GM19467 (cell line): Measurements from ENCODE around the gene SSR2.
"Not testable (repeated sequence)": the region's sequence is repeated elsewhere in the genome, so short reads cannot be mapped to it uniquely, and the experiment has no call there.

Source experiments
- ATAC-seq: cut with Tn5 transposase; IDR thresholded peaks from one replicate; pipeline ENCODE4 v1.9.1; 2021; ENCODE audit warnings: mild to moderate bottlenecking, moderate library complexity; ENCODE audit not compliant: unreplicated experiment

SSR2 gene

GRCh38 chr1:155996166-155996565 lies 24.6 kb downstream of the SSR2 start:
- ATAC-seq = no peak

GRCh38 chr1:155993595-155993994 lies 27.2 kb downstream of the SSR2 start:
- no peak for ATAC-seq

GRCh38 chr1:155990005-155990739 lies 30.6 kb downstream of the SSR2 start:
- no peak for ATAC-seq

GRCh38 chr1:155989242-155990004 lies 31.3 kb downstream of the SSR2 start:
- no peak for ATAC-seq

- ATAC-seq = not testable (repeated sequence)
Observed at GRCh38 chr1:155984903-155985645, 35.7 kb downstream of the SSR2 start.

- no peak for ATAC-seq
Observed at GRCh38 chr1:155984341-155984740, 36.4 kb downstream of the SSR2 start.

GRCh38 chr1:155983191-155984024 lies 37.3 kb downstream of the SSR2 start:
- no peak for ATAC-seq

- no peak for ATAC-seq
Observed at GRCh38 chr1:155982106-155982505, 38.6 kb downstream of the SSR2 start.

GRCh38 chr1:155981266-155982088 lies 39.3 kb downstream of the SSR2 start:
- ATAC-seq = no peak

GRCh38 chr1:155979597-155980343 lies 41.0 kb downstream of the SSR2 start:
- no peak for ATAC-seq

GRCh38 chr1:155978973-155979429 lies 41.8 kb downstream of the SSR2 start:
- no peak for ATAC-seq

- ATAC-seq = no peak
Observed at GRCh38 chr1:155978325-155978972, 42.3 kb downstream of the SSR2 start, which contains the start of gene ARHGEF2. Gene ARHGEF2 (minus strand): TSS chr1:155978547. CDS start chr1:155978427, 120 bp downstream.

GRCh38 chr1:155977690-155978324 lies 42.9 kb downstream of the SSR2 start:
- no peak for ATAC-seq

GRCh38 chr1:155976913-155977689 lies 43.6 kb downstream of the SSR2 start:
- ATAC-seq = no peak

- ATAC-seq = no peak
Observed at GRCh38 chr1:155976062-155976912, 44.5 kb downstream of the SSR2 start.

- no peak for ATAC-seq
Observed at GRCh38 chr1:155975375-155976061, 45.2 kb downstream of the SSR2 start.
